GM21786 (cell line): ENCODE measurements around the gene OVCA2.

Experiments used
- ATAC-seq: cut with Tn5 transposase; IDR thresholded peaks from one replicate; pipeline ENCODE4 v1.9.1; 2021; ENCODE audit not compliant: unreplicated experiment

OVCA2 gene

DNA sequence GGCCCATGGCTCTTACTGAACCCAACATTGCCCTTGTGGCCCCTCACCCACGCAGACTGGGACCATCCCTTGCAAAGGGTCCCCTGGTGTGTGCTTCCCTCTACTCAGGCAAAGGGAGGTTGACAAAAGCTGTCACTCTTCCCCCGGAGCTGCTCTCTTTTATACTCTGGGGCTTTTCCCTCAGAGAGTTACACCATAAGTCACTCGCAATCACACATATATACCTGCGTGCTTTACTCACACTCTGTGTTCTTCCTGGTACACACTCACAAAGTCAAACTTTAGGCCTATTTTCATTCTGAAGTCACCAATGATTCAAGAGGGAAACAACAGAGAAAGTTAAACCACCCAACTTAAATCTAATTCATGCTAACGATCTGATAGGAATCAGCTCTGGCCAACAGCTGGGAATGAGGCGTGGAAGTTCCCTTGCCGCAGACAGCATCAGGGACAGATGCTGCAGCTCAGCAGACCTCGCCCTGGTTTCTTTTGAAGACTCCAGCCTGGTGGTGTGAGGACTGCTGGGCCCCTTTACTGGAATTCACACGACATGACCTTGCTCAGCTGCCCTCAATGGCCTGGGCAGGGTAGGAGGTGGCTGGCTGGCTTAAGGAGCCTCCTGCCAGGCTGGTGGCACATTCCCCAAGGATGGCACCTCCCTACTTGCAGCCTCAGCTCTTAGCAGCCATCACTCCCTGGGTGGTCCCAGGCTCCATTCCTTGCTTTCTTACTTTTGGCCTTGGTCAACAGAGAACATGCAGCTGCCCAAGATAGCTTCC, 40.4 kb downstream of the OVCA2 start:
- no peak for ATAC-seq

DNA sequence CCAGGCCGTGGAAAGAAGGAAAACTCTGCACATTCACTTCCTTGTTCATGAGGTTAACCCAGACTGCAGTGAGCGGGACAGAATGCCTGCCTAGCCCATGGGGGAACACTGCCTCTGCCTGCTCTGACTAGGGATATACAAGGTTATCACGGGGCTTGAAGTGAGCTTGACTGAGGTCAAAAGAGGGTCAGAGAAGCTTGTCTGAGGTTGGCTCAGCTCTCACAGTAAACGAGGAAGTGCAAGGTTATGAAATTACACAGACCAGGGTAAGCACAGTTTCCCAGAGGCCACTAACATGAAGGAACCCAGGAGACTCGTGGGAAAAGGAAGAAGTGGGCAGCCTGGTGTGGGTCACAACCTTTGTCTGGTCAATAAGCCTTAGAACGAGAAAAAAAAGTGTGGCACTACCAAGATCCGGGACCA, 41.8 kb downstream of the OVCA2 start:
- peak; percentile 52 for ATAC-seq

DNA sequence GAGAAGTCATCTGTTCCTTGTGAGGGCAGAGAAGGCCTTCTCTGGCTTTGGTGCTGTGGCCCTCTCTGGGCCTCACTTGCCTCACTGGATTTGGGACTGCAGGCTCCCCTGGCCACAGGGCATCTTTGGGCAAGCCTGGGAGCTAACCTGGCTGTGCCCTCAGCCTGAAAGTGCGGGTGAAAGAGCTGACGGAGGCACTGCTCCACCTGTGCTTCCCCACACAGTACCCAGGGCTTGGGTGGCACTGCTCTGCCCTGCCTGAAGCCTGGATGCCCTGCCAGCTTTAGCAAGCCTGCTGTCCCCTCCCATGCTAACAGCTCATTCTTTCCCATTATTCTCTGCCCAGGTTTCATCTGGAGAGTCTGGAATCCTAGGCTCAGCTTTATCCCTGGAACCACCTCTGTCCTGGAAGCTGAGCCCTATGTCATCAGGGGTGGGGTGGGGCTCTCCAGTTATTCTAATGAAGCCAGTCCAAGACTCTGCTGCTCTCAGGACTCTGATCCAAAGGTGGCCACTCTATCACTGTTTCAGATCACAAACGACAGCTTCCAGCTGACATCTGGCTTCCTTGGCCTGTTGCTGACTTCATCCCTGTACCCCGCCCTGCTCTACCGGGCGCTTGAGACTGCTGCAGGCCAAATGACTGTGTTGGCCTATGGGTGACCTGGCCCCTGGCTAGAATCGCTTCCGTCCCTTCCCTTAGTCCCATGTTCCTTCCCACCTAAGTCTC, 42.4 kb downstream of the OVCA2 start:
- no peak for ATAC-seq

DNA sequence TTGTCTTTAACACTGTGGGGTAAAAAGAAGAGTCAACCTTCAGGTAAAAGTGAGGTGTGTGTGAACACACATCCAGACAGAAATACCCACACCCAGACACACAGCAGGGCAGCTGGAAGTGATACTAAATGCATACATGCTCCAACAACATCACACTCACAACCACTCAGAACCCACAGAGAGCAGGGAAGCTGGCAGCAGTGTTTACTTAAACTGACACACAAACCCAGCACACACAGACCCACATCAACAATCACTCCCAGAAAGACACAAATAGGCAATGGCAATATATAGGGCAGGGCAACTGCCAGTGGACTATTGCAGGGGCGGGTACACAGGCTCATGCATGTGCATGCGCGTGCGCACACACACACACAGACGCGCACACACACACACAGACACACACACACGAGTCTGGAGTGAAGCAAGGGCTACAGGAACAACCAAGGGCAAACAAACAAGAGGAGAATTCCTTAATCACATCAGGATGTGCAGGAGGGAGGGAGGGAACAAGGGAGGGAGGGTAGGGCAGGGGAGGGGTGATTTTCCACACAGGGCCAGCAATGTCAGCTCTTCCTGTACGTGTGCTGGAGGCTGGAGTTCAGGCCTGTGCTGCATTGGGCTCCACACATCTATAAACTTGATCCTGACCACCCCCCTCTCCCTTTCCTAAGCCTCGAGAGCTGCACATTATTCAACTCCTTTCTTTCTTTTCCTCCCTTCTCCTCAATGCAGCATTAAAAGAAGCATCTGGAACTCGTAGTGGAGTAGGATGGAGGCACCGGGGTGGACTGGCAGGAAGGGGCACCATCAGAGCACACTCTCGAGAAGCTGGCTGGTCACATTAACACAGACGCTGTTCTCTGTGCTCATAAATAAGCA, 43.2 kb downstream of the OVCA2 start:
- no peak for ATAC-seq

DNA sequence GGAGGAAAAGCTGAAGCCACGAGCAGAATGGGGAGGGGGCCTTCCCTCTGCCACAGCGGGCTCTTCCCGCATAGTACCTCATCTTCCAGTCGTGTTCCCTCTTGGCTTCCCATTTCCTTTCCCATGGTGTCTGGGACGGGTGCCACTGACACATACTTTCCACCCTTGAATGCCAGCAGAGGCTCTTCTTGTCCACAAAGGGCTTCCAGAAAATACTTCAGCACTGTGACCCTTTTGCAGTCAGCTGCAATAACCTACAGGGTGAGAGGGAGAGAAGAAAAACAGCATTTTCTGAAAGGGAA, 43.8 kb downstream of the OVCA2 start:
- no peak for ATAC-seq

DNA sequence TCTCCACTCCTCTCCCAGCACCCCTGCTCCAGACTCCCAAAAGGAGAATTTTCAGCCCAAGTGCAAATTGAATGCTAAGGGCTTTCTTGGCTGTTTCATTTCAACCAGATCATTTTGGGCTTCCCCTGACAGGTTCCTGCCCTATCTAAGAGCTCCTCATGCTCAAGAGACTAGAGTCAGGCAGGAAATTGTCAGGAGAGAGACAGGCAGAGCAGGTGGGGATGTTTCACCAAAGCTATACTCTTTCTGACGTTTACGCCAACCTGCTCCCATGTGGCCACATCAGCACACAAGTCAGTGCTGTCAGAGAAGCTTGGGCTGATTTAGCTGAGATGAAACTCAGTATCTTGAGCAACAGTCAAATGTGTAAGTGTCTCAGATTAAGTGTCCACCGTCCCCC, 44.5 kb downstream of the OVCA2 start:
- no peak for ATAC-seq

DNA sequence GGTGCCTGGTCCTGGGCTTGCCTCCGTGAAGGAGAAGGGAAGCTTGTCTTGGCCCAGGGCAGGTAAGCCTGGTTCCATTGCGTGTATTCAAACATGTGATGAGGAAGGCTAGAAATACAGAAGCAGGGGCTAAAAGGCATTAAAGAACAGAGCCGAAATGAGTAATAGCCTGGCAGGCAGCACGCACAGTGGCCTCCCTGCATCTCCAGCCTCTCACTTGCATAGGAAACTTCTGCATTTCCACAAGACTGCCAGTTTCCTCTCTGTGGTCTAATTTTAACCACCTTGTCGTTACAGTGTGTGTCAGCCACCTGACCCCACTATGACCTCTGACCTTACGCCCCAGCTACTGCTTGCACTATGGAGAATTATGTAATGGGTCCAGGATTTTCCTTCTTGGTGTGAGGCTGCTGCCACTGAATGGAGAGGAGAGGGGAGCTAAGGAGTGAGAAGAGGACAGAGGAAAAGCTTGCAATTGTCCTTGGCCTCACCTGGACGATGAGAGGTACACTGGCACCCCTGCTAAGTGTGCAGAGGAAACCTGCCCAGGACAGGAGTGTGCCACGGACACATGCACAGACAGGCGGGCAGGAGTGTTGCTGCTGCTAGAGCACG, 45.9 kb downstream of the OVCA2 start:
- ATAC-seq: peak; percentile 38

DNA sequence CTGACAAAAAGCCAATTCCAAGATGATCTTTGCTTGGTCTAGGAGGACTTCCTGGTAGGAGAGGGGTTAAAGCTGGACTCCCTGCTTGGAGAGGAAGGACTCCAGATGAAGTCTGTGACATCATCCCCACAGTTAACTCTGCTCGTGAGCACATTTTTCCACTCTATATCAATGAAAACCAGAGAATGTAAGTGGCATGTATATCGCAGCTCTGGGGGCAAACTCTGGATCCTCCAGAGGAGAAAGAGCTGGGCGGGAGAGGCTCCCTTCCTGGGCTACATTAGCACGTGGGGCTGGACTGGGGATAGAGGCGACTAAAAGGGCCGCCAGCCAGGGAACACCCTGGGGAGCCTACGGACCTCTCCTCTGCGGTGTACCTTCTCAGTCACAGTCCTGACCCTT, 47.2 kb downstream of the OVCA2 start:
- ATAC-seq: peak; percentile 22

DNA sequence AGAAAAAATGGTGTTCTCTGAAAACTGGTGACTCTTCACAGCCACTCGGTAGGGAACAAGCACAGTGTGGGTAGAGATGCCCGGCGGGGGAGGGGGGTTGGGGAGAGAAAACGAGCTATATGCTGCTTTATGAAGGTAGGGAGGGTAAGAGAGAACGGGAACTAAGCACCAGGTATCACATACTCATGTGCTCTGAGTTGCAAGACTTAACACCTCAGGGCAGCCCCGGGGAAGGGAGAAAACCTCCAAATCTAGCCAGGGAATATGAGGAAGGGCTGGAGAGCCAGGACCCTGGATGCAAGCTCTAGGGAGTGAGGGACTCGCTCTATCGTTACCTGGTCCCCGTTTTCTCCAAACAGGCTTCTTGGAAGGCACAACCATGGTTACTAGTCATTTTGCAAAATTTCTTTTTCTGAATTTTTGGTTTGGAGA, 48.4 kb downstream of the OVCA2 start:
- ATAC-seq: no peak

DNA sequence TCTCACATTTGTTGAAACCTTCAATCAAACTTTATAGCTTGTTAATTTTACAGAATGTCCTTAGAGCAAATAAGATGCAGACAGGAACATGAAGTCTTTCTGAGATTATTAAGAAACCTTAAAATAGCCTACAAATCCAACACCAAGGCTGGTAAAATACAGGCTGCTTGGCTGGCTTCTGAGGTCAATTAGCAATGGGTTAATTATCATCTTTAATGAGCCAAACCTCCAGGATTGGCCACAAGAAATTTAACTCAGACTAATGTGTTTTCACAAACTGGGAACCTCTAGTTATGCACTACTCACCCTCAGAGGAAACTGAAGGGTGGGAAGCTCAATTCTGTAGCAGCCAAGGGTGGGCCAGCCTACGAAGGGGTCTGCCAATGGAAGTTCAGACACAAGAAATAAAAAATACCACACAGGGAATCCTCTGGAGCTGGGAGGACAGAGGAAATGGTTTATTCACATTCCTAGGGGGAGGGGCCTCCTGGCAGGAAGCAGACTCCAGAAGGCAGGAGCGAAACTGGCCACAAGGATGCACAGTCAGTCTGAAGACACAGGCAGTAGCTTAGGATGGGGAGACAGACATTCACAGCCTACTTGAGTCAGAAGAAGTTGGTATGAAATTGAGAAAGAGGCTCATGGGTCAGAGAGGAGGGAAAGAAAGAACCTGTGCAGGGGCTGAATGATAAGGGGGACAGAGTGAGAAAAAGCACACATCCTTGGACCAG, 49.1 kb downstream of the OVCA2 start:
- ATAC-seq: no peak

DNA sequence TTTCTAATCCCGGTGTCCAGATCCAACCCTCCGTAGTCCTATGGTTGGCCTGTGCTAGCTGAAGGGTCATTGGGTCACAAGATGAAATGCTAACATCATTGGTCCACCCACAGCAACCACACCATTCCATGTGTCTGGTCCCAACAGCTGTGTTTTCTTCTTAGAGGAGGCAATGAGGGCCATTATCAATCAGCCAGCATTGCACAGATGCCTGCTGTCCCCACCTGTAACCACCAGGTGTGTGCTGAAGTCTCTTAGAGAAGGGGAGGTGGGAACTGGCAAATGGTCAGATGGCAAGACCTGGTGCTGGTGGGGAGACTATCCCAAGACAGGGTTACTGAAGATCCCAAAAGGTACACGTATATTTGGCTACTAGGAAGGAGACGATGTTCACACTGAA, 50.4 kb downstream of the OVCA2 start:
- ATAC-seq: no peak
